Measurements from ENCODE around the gene ANO7.

ANO7 gene

DNA sequence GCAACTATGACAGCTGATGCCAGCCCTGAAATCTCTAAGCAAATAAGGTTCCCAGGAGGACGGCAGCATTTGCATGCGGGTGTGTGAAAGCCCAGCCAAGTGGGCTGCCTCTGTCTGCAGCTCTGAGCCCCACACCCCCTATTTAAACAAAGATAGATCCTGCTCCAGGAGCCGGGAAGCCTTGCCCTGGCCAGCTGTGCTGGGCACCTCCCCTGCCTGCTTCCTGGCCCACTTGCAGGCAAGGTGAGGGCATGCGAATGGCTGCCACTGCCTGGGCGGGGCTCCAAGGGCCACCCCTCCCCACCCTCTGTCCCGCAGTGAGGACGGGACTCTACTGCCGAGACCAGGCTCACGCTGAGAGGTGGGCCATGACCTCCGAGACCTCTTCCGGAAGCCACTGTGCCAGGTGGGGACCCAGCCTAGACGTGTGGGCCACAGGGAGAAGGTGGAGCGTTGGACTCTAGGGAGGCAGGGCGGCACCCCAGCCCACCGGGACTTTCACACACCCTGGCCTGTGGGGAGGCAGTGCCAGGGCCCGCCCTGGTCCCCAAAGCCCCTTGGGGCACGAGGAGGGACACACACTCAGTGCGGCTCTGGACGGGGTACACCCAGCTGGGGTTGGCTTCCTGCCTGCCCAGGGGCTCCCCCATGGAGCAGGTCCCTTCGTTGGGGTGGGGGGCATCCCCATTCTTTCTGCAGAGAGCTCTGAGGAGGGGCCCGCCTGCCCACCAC, at the start of gene ANO7:
Gene ANO7 (plus strand): TSS at position 317 of the 732 bp plus-strand sequence. CDS start 1,387 bp downstream, outside the sequence.
- DNase-seq = no peak

- DNase-seq = no peak
Measured at GRCh38 chr2:241139531-241140444, 48.7 kb upstream of the ANO7 start.

GRCh38 chr2:241140445-241140840, 48.0 kb upstream of the ANO7 start:
- no peak for DNase-seq

DNA sequence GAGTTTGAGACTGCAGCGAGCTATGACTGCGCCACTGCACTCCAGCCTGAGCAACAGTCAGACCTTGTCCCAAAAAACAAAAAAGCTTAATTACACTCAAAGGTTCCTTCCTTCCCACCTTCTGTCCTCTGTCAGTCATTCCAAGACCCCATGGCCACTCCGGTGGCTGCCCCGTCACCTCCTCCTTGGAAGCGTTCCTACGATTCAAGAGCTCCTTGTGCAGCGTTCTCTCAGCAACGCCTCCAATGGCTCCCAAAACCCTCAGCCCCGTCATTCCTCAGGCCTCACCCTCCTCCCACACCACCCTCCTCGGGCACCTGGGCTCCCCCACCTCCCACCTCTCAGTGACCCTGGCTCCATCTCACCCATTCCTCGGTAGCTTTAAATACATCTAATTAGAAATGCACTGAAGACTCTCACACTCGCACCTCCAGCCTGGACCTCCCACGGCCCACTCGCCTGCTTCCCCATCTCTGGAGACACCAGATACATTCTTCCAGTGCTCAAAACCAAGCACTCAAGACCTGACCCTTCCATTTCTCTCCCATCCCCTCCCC, 47.2 kb upstream of the ANO7 start:
- DNase-seq = no peak

DNA sequence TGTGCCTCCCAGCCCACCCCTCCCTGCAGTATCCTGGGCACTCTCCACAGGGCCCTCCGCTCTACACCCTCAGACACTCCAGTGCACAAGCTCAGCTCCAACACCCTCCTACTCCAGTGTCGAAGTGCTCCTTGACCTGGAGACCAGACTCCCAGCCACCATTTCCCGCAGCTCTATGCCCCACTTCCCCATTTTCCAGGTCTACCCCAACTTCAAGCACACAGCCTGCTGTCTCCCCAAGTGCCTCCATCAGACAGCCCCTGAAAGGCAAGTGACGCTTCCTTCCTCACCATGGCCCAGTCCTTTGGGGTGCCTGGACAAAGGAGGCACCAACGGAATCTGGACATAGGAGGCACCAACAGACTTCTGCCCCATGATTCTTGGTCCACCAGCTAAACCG, 46.4 kb upstream of the ANO7 start:
- no peak for DNase-seq

- DNase-seq = no peak
Measured at GRCh38 chr2:241142593-241142992, 45.9 kb upstream of the ANO7 start.

GRCh38 chr2:241146286-241146685, 42.2 kb upstream of the ANO7 start:
- no peak for DNase-seq

DNA sequence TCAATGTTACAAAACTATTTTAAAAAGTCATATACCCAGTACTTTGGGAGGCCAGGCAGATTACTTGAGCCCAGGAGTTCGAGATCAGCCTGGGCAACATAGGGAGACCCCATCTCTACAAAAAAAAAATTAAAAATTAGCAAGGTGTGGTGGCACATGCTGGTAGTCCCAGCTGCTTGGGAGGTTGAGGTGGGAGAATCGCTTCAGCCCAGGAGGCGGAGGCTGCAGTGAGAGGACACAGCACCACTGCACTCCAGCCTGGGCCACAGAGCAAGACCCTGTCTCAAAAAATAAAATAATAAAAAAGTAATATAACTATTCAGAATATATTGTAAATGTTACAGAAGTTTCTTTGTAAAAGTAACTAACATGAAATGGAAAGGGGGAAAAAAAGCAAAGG, 41.1 kb upstream of the ANO7 start:
- no peak for DNase-seq

DNA sequence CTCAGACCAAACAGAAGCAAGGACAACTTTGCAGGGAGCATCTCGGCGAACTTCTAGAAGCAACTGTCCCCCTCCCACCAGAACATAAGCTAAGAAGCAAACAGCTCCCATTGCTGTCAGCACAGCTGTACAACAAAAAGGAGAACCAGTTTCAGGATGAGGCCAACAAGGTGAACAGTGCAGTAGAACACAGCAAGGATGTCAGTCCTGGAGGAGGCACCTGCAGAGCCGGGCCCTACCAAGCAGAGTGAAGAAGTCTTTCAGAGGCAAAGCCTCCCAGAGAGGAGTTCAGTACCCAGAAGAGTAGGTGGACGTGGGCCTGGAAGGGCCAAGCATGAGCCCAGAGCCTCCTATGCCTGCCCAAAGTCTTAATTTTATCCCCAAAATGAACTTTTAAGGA, 40.2 kb upstream of the ANO7 start:
- no peak for DNase-seq

DNA sequence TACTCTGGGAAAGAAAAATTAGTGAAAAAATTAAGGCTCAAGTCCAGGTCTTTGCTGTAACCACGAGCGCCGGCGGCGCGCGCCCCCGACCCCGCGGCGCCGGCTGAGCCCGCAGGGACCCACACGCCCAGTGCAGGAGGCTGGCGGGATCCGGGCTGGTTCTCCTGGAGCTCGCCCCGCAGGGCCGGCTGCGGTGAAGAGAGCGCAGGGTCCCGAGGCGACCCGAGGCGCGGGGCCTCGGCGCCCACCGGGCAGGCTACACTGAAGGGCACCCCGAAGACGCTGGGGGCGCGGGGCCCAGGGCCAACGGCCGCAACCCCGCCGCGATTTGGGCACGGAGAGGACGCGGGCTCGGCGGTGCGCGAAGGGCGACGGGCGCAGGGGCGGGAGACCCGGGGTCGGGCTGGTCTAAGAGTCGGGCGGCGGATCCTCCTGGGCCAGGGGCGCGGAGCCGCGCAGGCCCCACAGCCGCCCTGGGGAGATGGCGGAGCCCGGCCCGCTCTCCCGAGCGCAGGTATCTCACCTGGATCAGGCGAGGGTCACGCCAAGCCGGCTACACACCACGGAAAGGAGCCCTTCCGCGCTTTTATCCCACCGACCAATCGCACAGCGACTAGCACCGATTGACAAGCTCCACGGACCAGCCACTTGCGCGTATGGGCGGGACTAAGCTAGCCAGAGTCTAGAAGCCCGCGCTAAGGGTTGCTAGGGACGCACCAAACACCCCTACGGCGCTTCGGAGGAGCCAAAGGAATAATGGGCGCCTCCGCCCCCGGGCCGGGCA, 39.4 kb upstream of the ANO7 start, which contains the start of gene PASK:
Gene PASK (minus strand): TSS at position 582 of the 784 bp plus-strand sequence. CDS start 6,440 bp downstream, outside the sequence.
- peak; percentile 91 to 92 for DNase-seq

- DNase-seq = no peak
Measured at GRCh38 chr2:241149675-241149924, 38.9 kb upstream of the ANO7 start.

DNA sequence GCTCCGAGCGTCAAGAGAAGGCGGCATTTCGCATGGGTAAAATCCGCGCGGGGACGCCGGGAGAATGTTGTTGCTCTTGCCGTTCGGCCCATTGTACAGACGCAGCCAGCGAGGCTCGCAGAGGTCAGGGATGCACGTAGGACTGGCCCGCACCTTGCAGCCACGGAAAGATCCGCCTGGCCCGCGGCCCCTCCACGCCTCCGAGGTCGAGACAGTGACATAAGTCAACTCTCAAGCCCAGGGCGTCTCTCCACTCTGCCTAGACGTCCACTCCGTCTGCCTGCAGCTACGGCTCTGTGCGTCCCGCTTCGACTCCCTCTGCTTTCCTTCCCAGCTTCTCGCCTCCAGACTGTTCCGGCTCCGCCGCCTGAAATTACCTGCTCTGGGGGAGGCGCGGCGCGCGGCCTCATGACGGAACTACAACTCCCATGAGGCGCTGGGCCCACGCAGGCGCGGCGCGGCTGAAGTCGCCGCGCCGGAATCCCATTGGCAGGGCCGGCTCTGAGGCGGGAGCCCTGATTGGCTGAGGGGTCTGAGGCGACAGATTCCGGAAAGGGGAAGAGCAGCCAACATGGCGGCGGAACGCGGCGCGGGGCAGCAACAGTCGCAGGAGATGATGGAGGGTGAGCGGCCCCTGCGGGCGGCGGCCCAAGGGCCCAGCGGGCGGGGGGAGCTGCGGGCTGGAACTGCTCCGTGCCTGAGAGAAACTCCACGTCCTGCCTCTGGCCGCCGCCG, 38.4 kb upstream of the ANO7 start, which contains the start of gene PPP1R7:
Gene PPP1R7 (plus strand): TSS at position 543 of the 735 bp plus-strand sequence. CDS start 29 bp downstream, at position 572.
- DNase-seq = peak; percentile 93 to 94

- no peak for DNase-seq
Measured at GRCh38 chr2:241150660-241151530, 37.6 kb upstream of the ANO7 start.

GRCh38 chr2:241151934-241152660, 36.4 kb upstream of the ANO7 start:
- no peak for DNase-seq

DNA sequence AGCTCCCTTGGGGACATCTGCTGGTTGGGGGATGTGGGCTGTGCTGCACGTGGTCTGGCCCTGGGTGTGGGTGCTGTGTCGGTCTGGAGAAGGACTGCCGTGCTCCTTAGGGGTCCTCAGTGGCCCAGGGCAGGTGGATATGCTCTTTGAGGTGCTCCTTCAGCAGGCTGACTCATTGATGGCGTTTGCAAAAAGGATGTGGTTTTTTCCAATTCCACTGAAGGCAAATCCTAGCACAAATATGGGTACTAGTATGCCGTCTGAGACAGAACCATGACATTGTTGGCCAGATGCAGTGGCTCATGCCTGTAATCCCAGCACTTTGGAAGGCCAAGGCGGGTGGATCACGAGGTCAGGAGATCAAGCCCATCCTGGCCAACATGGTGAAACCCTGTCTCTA, 34.9 kb upstream of the ANO7 start:
- DNase-seq = no peak

DNA sequence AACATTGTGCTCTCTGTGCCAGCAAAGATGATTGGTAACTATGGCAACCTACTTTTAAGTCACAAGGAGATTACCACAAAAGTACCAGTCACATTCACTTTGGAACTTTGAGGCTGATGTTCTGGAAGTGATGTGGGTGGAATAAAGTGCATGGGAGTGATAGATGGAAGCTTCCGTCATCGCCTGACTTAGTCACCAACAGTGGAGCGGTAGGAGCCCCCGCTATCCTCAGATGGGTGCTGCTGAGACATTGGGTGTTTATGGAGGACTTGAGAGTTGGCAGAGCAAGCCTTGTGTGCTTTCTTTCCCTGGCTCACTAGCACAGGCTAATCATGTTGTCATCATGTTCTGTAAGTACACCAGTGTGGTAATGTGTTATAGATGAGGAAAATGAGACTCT, 33.6 kb upstream of the ANO7 start:
- DNase-seq = no peak

GRCh38 chr2:241155936-241156335, 32.5 kb upstream of the ANO7 start:
- DNase-seq = no peak

- DNase-seq = no peak
Measured at GRCh38 chr2:241156971-241157441, 31.5 kb upstream of the ANO7 start.

DNA sequence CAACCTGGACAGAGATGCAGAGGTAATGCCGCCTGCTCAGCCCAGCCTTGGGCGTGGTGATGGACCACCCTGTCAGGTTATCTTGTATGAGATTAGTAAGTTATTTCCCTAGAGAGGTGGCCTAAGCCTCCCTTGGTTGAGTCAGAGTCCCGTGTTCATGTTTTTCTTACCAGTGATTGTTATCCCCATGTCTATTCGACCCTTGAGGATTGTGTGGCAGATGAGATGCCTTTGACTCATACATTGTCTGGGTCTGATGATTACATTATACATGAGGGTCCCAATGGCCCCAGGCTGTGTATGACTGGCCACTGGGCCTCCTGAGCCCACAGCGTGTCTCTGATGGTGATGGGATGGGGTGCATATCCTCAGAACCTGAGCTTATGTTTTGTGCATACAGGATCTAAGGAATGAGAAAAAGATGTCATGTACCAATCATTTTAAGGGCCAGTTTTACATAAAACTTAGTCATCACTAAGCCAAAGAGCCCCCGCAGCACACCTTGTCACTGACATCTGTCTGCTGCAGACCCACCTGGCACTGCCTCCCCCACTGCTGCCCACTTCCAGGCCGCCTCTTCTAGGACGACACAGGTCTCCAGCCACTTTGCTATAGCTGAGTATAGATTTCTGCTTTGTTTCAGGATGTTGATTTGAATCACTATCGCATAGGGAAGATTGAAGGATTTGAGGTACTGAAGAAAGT, 30.5 kb upstream of the ANO7 start:
- no peak for DNase-seq

GRCh38 chr2:241158546-241158900, 30.0 kb upstream of the ANO7 start:
- DNase-seq = no peak

Data from activated CD4-positive, alpha-beta T cell treated with anti-CD3 and anti-CD28 coated beads for 4 hours (primary cell).